Measurements from ENCODE around the gene SIK3.

GRCh38 chr11:116840746-116841296 is 257.4 kb downstream of the SIK3 start:
- TF ChIP-seq FOXJ3 (CRISPR knock-in tag; IDR thresholded peaks at IDR 0.05; ENCODE audit: borderline replicate concordance) (no peak), IRF1 (CRISPR knock-in tag; IDR thresholded peaks at IDR 0.05) (no peak), CTCF (IDR thresholded peaks at IDR 0.05) (no peak), MAX (CRISPR knock-in tag; IDR thresholded peaks at IDR 0.05) (no peak), ZMAT4 (CRISPR knock-in tag; IDR thresholded peaks at IDR 0.05) (no peak), CREM (CRISPR knock-in tag; IDR thresholded peaks at IDR 0.05) (no peak), ZNF138 (CRISPR knock-in tag; conservative IDR thresholded peaks at IDR 0.05) (no peak), ATF2 (CRISPR knock-in tag; IDR thresholded peaks at IDR 0.05; ENCODE audit: borderline replicate concordance, low read depth) (no peak), RELA (CRISPR knock-in tag; IDR thresholded peaks at IDR 0.05; ENCODE audit: borderline replicate concordance) (no peak), ZNF121 (CRISPR knock-in tag; IDR thresholded peaks at IDR 0.05) (no peak), TP53 (CRISPR knock-in tag; IDR thresholded peaks at IDR 0.05) (no peak), STAT6 (CRISPR knock-in tag; conservative IDR thresholded peaks at IDR 0.05; ENCODE audit: low read depth) (no peak), E2F5 (CRISPR knock-in tag; IDR thresholded peaks at IDR 0.05) (no peak)

Data from WTC11 (cell line).